HAP-1 (cell line): ENCODE measurements around the gene RPTOR.
A peak's percentile ranks its signal among the peaks of the same experiment; 100 is the strongest.
"Not testable (repeated sequence)": the region's sequence is repeated elsewhere in the genome, so short reads cannot be mapped to it uniquely, and the experiment has no call there.

ENCODE experiments used
- DNase-seq, 2 experiments: peaks; one replicate each; pipeline ENCODE4 v3.0.0-alpha.2; 2016 to 2020; ENCODE audit warnings: low spot score in 2 of 2
- H3K27me3 ChIP-seq: fragments of 250-450 bp; sonication (Bioruptor Pico); 2 replicates; pipeline ENCODE4 v1.5.1; 2020; ENCODE audit warnings: low read depth, mild to moderate bottlenecking, moderate library complexity
- H3K36me3 ChIP-seq: fragments of 250-450 bp; sonication (Bioruptor Pico); replicated peaks from 2 replicates; pipeline ENCODE4 v1.5.1; 2020; ENCODE audit warnings: mild to moderate bottlenecking
- H3K4me1 ChIP-seq: fragments of 250-450 bp; sonication (Bioruptor Pico); 2 replicates; pipeline ENCODE4 v1.5.1; 2020; ENCODE audit warnings: mild to moderate bottlenecking
- H3K4me3 ChIP-seq: fragments of 250-450 bp; sonication (Bioruptor Pico); 2 replicates; pipeline ENCODE4 v1.5.1; 2020; ENCODE audit warnings: mild to moderate bottlenecking, moderate library complexity
- H3K9me3 ChIP-seq: fragments of 250-450 bp; sonication (Bioruptor Pico); 2 replicates; pipeline ENCODE4 v1.5.1; 2020; ENCODE audit warnings: mild to moderate bottlenecking, moderate library complexity
- in situ Hi-C: fragments of 300-500 bp; cut with MboI; formaldehyde crosslinking; loops from 3 replicates; pipeline ENCODE4 v1.14.3; 2020; ENCODE audit warnings: low sequenced_read_pairs, inconsistent platforms, mixed read lengths

RPTOR gene

GRCh38 chr17:80544655-80545498 lies at the start of gene RPTOR:
Gene RPTOR, plus strand, starts transcription at chr17:80544838. Its CDS starts 792 bp downstream, at chr17:80545630.
- peaks cover 14% of the 10 kb centered on the region for H3K4me1 ChIP-seq
- in situ Hi-C loops, result no loop called here
- peak within 1 kb of the TSS; percentile 86 for H3K4me3 ChIP-seq
- H3K36me3 ChIP-seq, result no peaks in the 10 kb centered on the region
- no peaks in the 10 kb centered on the region for H3K27me3 ChIP-seq
- no peaks in the 10 kb centered on the region for H3K9me3 ChIP-seq
- peak; percentile 86 to 95 for DNase-seq

DNA sequence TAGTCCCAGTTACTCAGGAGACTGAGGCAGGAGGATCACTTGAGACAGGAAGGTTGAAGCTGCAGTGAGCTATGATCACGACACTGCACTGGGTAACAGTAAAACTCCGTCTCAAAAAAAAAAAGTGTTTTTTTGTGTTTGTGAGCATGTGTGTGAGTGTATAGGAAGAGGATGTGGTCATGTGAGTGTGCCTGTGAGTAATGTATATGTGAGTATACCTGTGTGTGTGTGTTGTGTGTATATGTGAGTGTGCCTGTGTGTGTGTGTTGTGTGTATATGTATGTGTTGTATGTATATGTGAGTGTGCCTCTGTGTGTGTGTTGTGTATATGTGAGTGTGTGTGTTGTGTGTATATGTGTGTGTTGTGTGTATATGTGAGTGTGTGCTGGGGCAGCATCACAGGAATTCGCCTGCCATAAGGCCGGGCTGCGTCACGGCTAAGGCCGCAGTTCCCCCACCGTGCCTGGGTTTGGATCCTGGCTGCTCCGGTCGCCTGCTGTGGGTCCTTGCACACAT lies 46.9 kb upstream of the RPTOR start:
- H3K4me1 ChIP-seq, result no peaks in the 10 kb centered on the region
- no peaks in the 10 kb centered on the region for H3K27me3 ChIP-seq
- no peak for DNase-seq
- H3K4me3 ChIP-seq, result no peak overlapping the region
- no peaks in the 10 kb centered on the region for H3K9me3 ChIP-seq
- no peaks in the 10 kb centered on the region for H3K36me3 ChIP-seq
- in situ Hi-C loops, result no loop called here

GRCh38 chr17:80498242-80498919 lies 46.3 kb upstream of the RPTOR start:
- H3K9me3 ChIP-seq, result no peaks in the 10 kb centered on the region
- H3K4me3 ChIP-seq, result no peak overlapping the region
- DNase-seq, result no peak
- in situ Hi-C loops, result no loop called here
- no peaks in the 10 kb centered on the region for H3K27me3 ChIP-seq
- no peaks in the 10 kb centered on the region for H3K4me1 ChIP-seq
- no peaks in the 10 kb centered on the region for H3K36me3 ChIP-seq

DNA sequence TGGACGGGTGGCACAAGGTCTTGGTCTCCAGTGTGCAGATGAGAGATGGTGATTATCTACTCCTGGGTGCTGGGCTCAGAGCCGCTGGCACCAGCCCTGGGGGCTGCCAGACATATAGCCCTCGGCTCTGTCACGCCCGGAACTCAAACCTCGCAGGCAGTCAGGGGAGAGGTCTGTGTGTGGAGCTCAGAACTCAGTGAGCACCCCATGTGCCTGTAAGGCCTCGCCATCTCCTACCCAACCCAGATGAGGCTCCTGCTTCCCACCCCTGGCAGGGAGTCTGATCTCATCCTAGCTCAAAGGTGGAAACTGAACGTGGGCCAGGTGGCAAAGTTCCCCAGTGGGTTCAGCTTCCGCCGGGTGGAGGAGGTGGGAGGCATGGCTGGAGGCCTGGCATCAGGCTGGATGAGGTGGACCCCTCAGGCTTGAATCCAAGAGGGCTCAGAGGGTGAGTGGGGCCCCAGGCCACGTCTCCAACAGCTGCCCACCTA lies 45.7 kb upstream of the RPTOR start:
- in situ Hi-C loops, result no loop called here
- H3K4me1 ChIP-seq, result no peaks in the 10 kb centered on the region
- no peaks in the 10 kb centered on the region for H3K27me3 ChIP-seq
- H3K9me3 ChIP-seq, result no peaks in the 10 kb centered on the region
- DNase-seq, result no peak
- no peak overlapping the region for H3K4me3 ChIP-seq
- no peaks in the 10 kb centered on the region for H3K36me3 ChIP-seq

DNA sequence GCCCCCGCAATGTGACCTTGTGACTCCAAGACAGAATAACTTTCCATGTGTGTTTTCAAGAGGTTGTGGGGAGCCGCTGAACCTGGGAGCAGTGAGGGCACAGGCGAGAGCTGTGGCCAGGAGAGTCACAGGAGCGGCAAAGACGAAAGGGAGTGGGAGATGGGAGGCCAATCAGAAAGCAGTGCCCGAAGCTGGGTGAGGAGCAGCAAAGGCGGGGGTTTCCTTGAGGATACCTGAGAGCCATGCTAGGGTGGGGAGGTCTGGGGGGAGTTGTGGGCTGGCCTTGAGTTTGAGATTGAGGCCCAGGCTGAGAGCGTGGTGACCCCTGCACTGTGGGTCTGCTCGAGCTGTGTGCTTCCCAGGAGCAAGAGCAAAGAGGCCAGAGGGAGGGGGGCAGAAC lies 45.1 kb upstream of the RPTOR start:
- DNase-seq, result no peak
- Histone ChIP-seq H3K9me3 (no peaks in the 10 kb centered on the region), H3K4me3 (no peak overlapping the region), H3K36me3 (no peaks in the 10 kb centered on the region), H3K4me1 (no peaks in the 10 kb centered on the region), H3K27me3 (peaks cover 2% of the 10 kb centered on the region; the same call in 1 of the 2 replicates)
- in situ Hi-C loops, result no loop called here

DNA sequence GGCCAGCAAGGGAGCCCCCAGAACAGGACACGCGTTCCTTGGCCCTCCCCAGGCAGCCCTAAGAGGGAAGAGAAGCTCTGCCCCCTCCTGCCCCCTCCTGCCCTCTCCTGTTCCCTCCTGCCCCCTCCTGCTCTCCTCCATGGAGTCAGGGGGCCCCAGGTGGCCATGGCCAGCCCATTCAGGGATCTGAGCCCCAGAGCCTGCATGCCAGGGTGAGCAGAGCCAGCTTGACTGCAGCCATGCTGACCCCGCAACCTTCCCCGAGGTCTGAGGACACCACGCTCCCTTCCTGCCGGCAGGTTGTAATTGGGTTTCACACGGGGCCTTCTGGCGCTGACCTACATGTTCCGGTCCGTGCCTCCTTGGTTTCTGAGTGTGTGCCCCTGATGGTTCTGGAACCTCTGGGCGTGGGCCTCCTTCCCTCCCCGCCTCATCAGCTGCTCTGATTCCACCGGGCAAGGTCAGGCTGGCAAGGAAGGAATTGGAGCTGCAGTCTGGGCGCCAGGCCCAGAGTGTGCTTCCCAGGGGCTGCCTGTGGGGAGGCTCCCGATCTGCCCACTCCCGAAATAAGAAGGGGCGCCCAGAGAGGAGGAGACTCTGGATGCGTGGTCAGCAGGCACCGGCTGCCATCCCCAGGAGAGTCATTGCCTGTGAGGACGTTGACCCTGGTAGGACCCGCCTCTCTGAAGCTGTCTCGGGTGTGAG lies 44.5 kb upstream of the RPTOR start:
- no peak for DNase-seq
- no peaks in the 10 kb centered on the region for H3K4me1 ChIP-seq
- in situ Hi-C loops, result no loop called here

DNA sequence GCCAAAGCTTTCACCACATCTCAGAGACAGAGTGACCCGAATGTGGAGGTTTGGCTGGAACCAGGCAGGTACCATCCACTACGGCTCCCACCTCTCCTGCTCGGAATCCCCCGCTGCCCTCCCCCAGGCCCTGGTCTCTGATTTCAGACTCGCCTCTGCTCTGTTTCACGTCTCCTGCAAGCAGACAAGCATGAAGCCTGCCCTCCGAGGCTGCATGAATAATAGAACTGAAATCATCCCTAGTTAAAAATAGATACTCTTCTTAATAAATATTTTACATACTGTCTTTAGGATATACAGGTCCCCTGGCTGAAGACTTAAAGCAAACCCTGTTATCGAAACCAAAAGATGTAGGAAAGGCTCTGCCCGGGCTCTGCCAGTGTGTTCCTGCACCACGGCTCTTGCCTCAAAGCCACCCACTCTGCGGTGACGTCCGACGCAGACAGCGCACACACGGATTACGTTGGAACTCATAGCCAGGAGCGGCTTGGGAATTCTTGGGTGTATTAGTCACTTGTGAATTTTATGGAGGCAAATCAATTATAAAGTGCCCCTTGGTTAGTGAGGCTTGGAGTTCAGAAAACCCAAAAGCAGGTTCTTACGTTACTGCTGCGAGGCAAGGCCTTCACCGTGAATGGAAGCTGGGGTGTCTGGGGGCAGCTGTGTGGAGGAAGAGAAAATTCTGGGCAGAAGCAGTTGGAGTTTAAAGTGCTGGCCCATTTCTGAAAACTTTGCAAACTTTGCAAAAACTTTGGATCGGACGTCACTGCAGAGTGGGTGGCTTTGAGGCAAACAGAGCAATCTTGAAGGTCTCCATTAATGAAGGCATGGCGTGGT lies 42.7 kb upstream of the RPTOR start:
- in situ Hi-C loops, result no loop called here
- H3K4me3 ChIP-seq, result no peak overlapping the region
- H3K36me3 ChIP-seq, result no peaks in the 10 kb centered on the region
- peaks cover 4% of the 10 kb centered on the region for H3K27me3 ChIP-seq
- DNase-seq, result no peak
- no peaks in the 10 kb centered on the region for H3K4me1 ChIP-seq
- H3K9me3 ChIP-seq, result no peaks in the 10 kb centered on the region

More for the DNA sequence above, 44.5 kb upstream of the RPTOR start:
- Histone ChIP-seq H3K27me3 (peaks cover 4% of the 10 kb centered on the region; the same call in 1 of the 2 replicates), H3K36me3 (no peaks in the 10 kb centered on the region), H3K9me3 (no peaks in the 10 kb centered on the region), H3K4me3 (no peak overlapping the region)

- H3K4me3 ChIP-seq, result no peak overlapping the region
- H3K4me1 ChIP-seq, result no peaks in the 10 kb centered on the region
- DNase-seq, result no peak
- no peaks in the 10 kb centered on the region for H3K36me3 ChIP-seq
- H3K9me3 ChIP-seq, result no peaks in the 10 kb centered on the region
- in situ Hi-C loops, result no loop called here
- H3K27me3 ChIP-seq, result peaks cover 4% of the 10 kb centered on the region
These were observed 42.1 kb upstream of the RPTOR start for GRCh38 chr17:80502578-80502877.

DNA sequence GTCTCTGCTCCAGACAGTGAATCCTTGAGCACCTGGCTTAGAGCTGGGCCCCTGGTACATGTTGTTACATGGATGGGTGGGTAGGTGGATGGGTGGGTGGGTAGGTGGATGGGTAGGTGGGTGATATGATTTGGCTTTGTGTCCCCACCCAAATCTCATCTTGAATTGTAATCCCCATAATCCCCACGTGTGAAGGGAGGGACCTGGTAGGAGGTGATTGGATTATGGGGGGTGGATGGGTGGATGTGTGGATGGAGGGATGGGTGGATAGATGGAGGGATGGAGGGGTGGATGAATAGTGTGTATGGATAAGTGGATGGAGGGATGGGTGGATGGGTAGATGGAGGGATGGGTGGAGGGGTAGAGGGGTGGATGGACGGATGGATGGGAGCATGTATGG lies 41.6 kb upstream of the RPTOR start:
- Histone ChIP-seq H3K27me3 (peaks cover 4% of the 10 kb centered on the region), H3K9me3 (no peaks in the 10 kb centered on the region), H3K4me1 (no peaks in the 10 kb centered on the region), H3K4me3 (no peak overlapping the region), H3K36me3 (no peaks in the 10 kb centered on the region)
- DNase-seq, result no peak
- in situ Hi-C loops, result no loop called here

GRCh38 chr17:80503921-80504320 lies 40.7 kb upstream of the RPTOR start:
- Histone ChIP-seq H3K27me3 (peaks cover 4% of the 10 kb centered on the region), H3K9me3 (no peaks in the 10 kb centered on the region), H3K4me1 (no peaks in the 10 kb centered on the region), H3K36me3 (no peaks in the 10 kb centered on the region), H3K4me3 (no peak overlapping the region)
- in situ Hi-C loops, result no loop called here
- DNase-seq, result no peak

DNA sequence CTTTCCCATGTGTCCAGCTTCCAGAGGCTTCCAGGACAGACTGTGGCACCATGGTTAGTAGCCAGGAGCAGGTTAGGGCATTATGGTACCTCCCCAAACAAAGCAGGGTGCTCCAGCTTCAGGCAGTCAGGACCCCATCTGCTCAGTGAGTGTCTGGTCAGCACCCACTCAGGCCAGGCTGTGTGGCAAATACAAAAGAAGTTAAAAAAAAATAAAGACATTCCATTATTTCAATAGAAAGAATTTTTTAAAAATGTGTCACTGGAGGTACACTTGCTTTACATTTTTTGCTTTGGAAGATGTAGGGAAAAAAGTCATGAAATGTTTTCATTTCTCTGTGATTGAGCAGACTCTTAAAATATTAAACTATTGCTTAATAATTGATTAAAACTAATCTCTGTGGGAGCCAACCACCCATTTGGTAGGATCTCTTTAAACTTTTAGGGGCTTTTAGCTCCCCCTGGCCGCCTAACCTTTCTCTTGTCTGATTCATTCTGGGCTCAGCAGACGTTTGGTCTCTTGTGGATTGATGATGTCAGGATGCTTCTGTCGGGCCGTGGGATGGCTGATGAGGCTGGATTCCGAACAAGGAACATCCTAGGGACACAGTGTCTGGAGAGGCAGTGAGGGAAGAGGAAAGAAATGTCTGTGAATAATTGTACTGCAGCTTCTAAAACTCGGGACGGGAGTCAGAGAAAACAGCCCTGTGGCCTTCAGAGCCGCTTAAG lies 39.8 kb upstream of the RPTOR start:
- H3K27me3 ChIP-seq, result peaks cover 4% of the 10 kb centered on the region
- H3K36me3 ChIP-seq, result no peaks in the 10 kb centered on the region
- no peak for DNase-seq
- H3K4me1 ChIP-seq, result no peaks in the 10 kb centered on the region
- in situ Hi-C loops, result no loop called here
- H3K9me3 ChIP-seq, result no peaks in the 10 kb centered on the region
- no peak overlapping the region for H3K4me3 ChIP-seq

- H3K9me3 ChIP-seq, in situ Hi-C loops, H3K27me3 ChIP-seq, H3K36me3 ChIP-seq, H3K4me1 ChIP-seq, H3K4me3 ChIP-seq, DNase-seq: not testable (repeated sequence)
These were observed 37.5 kb upstream of the RPTOR start for GRCh38 chr17:80507177-80507576.

DNA sequence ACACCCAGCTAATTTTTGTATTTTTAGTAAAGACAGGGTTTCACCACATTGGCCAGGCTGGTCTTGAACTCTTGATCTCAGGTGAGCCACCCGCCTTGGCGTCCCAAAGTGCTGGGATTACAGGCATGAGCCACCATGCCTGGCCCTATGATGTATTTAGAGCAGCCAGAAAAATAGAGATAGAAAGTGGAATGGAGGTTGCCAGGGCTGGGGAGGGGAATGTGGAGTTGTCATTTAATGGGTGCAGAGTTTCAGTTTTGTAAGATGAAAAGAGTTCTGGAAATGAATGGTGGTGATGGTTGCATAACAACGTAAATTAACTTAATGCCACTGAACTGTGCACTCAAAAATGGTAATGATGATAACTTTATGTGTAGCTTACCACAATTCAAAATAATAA lies 36.7 kb upstream of the RPTOR start:
- Histone ChIP-seq H3K4me1 (no peaks in the 10 kb centered on the region), H3K27me3 (peaks cover 4% of the 10 kb centered on the region)
- in situ Hi-C loops, result no loop called here

More for the DNA sequence above, 36.7 kb upstream of the RPTOR start:
- no peaks in the 10 kb centered on the region for H3K9me3 ChIP-seq
- no peak for DNase-seq
- no peaks in the 10 kb centered on the region for H3K36me3 ChIP-seq
- no peak overlapping the region for H3K4me3 ChIP-seq
